HEK293 (cell line): Measurements from ENCODE around the gene PLEKHA8.
A peak's percentile ranks its signal among the peaks of the same experiment; 100 is the strongest.

ENCODE experiments used
- CTCF ChIA-PET: fragments of 350-600 bp; formaldehyde crosslinking; extraction: SDS; loops from one replicate; lab custom pipeline; 2021; ENCODE audit warnings: antibody characterized with exemption; lab: Yijun Ruan, JAX
- POLR2A ChIA-PET: fragments of 300-600 bp; formaldehyde crosslinking; extraction: SDS; loops from one replicate; lab custom pipeline; 2020; ENCODE audit warnings: antibody characterized with exemption, inconsistent platforms; lab: Yijun Ruan, JAX
- H3K27ac ChIP-seq: fragments of 200-500 bp; sonication (Bioruptor generic); 2 replicates; pipeline ENCODE4 v1.5.1; 2014; ENCODE audit warnings: low read depth, low read length, control low read depth, inconsistent platforms; ENCODE audit errors: extremely low read depth
- H3K36me3 ChIP-seq, 2 experiments: fragments of 200-500 bp in 1 of 2; sonication (Bioruptor generic) in 1 of 2; 1 replicate in 1 of 2; 2 replicates in 1 of 2; pipeline ENCODE4 v1.5.1; 2014 to 2017; ENCODE audit warnings: inconsistent platforms in 2 of 2, low read length in 2 of 2; ENCODE audit not compliant: control insufficient read depth in 2 of 2, insufficient read depth in 1 of 2
- H3K4me1 ChIP-seq: fragments of 200-500 bp; sonication (Bioruptor generic); 2 replicates; pipeline ENCODE4 v1.5.1; 2014; ENCODE audit warnings: mild to moderate bottlenecking, low read length, inconsistent platforms; ENCODE audit not compliant: control insufficient read depth, insufficient read depth
- H3K4me3 ChIP-seq: 2 replicates; pipeline ENCODE4 v1.5.1; 2011; ENCODE audit warnings: low read depth, mild to moderate bottlenecking, control low read depth, low read length, moderate library complexity
- H3K9me3 ChIP-seq: fragments of 200-500 bp; sonication (Bioruptor generic); 2 replicates; pipeline ENCODE4 v1.5.1; 2014; ENCODE audit warnings: low read depth, low read length, inconsistent platforms; ENCODE audit not compliant: control insufficient read depth, insufficient read depth
- GLIS1 ChIP-seq: fragments of 450-650 bp; formaldehyde crosslinking; IDR thresholded peaks from 2 replicates; pipeline ENCODE4 v1.5.1; 2016; ENCODE audit warnings: missing biosample characterization, missing genetic modification characterization
- HOXA7 ChIP-seq: sonication (generic); formaldehyde crosslinking; IDR thresholded peaks from 2 replicates; pipeline ENCODE4 v1.8.1; 2022; ENCODE audit warnings: missing genetic modification reagents, borderline replicate concordance
- HOXD13 ChIP-seq: sonication (generic); formaldehyde crosslinking; IDR thresholded peaks from 2 replicates; pipeline ENCODE4 v1.8.0; 2022; ENCODE audit warnings: missing genetic modification reagents, borderline replicate concordance
- KLF1 ChIP-seq: fragments of 450-650 bp; formaldehyde crosslinking; IDR thresholded peaks from 2 replicates; pipeline ENCODE4 v1.5.1; 2016; ENCODE audit warnings: missing biosample characterization, missing genetic modification characterization
- KLF10 ChIP-seq: fragments of 450-650 bp; IDR thresholded peaks from 2 replicates; pipeline ENCODE4 v1.5.1; 2018; ENCODE audit warnings: missing biosample characterization, mild to moderate bottlenecking, missing genetic modification characterization
- MZF1 ChIP-seq: fragments of 450-650 bp; formaldehyde crosslinking; IDR thresholded peaks from 2 replicates; pipeline ENCODE4 v1.5.1; 2017; ENCODE audit warnings: missing biosample characterization, missing genetic modification characterization, borderline replicate concordance
- OSR2 ChIP-seq: fragments of 450-650 bp; formaldehyde crosslinking; IDR thresholded peaks from 2 replicates; pipeline ENCODE4 v1.5.1; 2016; ENCODE audit warnings: missing biosample characterization, missing genetic modification characterization
- PRDM6 ChIP-seq: fragments of 450-650 bp; formaldehyde crosslinking; IDR thresholded peaks from 2 replicates; pipeline ENCODE4 v1.5.1; 2017; ENCODE audit warnings: missing biosample characterization, missing genetic modification characterization
- REPIN1 ChIP-seq: fragments of 450-650 bp; formaldehyde crosslinking; IDR thresholded peaks from 2 replicates; pipeline ENCODE4 v1.5.1; 2017; ENCODE audit warnings: missing biosample characterization, missing genetic modification characterization, low read depth
- ZIC2 ChIP-seq: fragments of 450-650 bp; formaldehyde crosslinking; IDR thresholded peaks from 2 replicates; pipeline ENCODE4 v1.5.1; 2016; ENCODE audit warnings: missing biosample characterization, missing genetic modification characterization
- ZNF10 ChIP-seq: fragments of 450-650 bp; formaldehyde crosslinking; IDR thresholded peaks from 2 replicates; pipeline ENCODE4 v1.5.1; 2017; ENCODE audit warnings: missing biosample characterization, missing genetic modification characterization
- ZNF112 ChIP-seq: fragments of 450-650 bp; formaldehyde crosslinking; IDR thresholded peaks from 2 replicates; pipeline ENCODE4 v1.5.0; 2017; ENCODE audit warnings: missing biosample characterization, missing genetic modification characterization
- ZNF19 ChIP-seq: fragments of 450-650 bp; formaldehyde crosslinking; IDR thresholded peaks from 2 replicates; pipeline ENCODE4; 2016; ENCODE audit warnings: missing biosample characterization, missing genetic modification characterization, low read depth
- ZNF354C ChIP-seq: fragments of 450-650 bp; formaldehyde crosslinking; IDR thresholded peaks from 2 replicates; pipeline ENCODE4 v1.5.1; 2016; ENCODE audit warnings: missing biosample characterization, missing genetic modification characterization, low read depth, borderline replicate concordance
- ZNF404 ChIP-seq: fragments of 450-650 bp; formaldehyde crosslinking; IDR thresholded peaks from 2 replicates; pipeline ENCODE4 v1.5.1; 2017; ENCODE audit warnings: missing biosample characterization, missing genetic modification characterization
- ZNF549 ChIP-seq: fragments of 450-650 bp; IDR thresholded peaks from 2 replicates; pipeline ENCODE4 v1.5.1; 2018; ENCODE audit warnings: missing biosample characterization, missing genetic modification characterization, mild to moderate bottlenecking, inconsistent platforms, moderate library complexity
- ZNF560 ChIP-seq: fragments of 450-650 bp; formaldehyde crosslinking; IDR thresholded peaks from 2 replicates; pipeline ENCODE4 v1.5.1; 2017; ENCODE audit warnings: missing biosample characterization, missing genetic modification characterization, borderline replicate concordance
- ZNF571 ChIP-seq: fragments of 450-650 bp; formaldehyde crosslinking; IDR thresholded peaks from 2 replicates; pipeline ENCODE4 v1.5.0; 2017; ENCODE audit warnings: missing biosample characterization, missing genetic modification characterization
- ZNF654 ChIP-seq: fragments of 450-650 bp; formaldehyde crosslinking; IDR thresholded peaks from 2 replicates; pipeline ENCODE4 v1.5.1; 2016; ENCODE audit warnings: low read depth, missing biosample characterization, missing genetic modification characterization
- ZNF677 ChIP-seq: fragments of 450-650 bp; IDR thresholded peaks from 2 replicates; pipeline ENCODE4 v1.5.0; 2018; ENCODE audit warnings: missing biosample characterization, mild to moderate bottlenecking, missing genetic modification characterization, moderate library complexity
- ZNF76 ChIP-seq: fragments of 450-650 bp; formaldehyde crosslinking; IDR thresholded peaks from 2 replicates; pipeline ENCODE4; 2016; ENCODE audit warnings: low read depth, missing biosample characterization, missing genetic modification characterization, borderline replicate concordance
- ZNF768 ChIP-seq: fragments of 450-650 bp; formaldehyde crosslinking; IDR thresholded peaks from 2 replicates; pipeline ENCODE4 v1.5.1; 2018; ENCODE audit warnings: missing biosample characterization, mild to moderate bottlenecking, missing genetic modification characterization
- ZNF843 ChIP-seq: fragments of 450-650 bp; formaldehyde crosslinking; IDR thresholded peaks from 2 replicates; pipeline ENCODE4 v1.5.1; 2016; ENCODE audit warnings: missing biosample characterization, missing genetic modification characterization
- TF ChIP-seq, protein P1 (sequence below): fragments of 450-650 bp; formaldehyde crosslinking; IDR thresholded peaks from 2 replicates; pipeline ENCODE4 v1.5.1; 2016; ENCODE audit warnings: missing biosample characterization, missing genetic modification characterization
- TF ChIP-seq, protein P2 (sequence below): fragments of 450-650 bp; formaldehyde crosslinking; IDR thresholded peaks from 2 replicates; pipeline ENCODE4 v1.5.1; 2016; ENCODE audit warnings: missing biosample characterization, missing genetic modification characterization
- TF ChIP-seq, protein P3 (sequence below): fragments of 450-650 bp; formaldehyde crosslinking; IDR thresholded peaks from 2 replicates; pipeline ENCODE4 v1.5.1; 2016; ENCODE audit warnings: missing biosample characterization, missing genetic modification characterization

Gene PLEKHA8

GRCh38 chr7:30072735-30073134 lies 44.5 kb downstream of the PLEKHA8 start:
- no peaks in the 10 kb centered on the region for H3K9me3 ChIP-seq
- H3K27ac ChIP-seq, result no peak overlapping the region
- CTCF ChIA-PET, result interaction anchor here (0.6 to 4.2 kb wide), 5 partner anchors 11 to 512 kb away, joined by 3 to 34 read pairs (median 4); no protein-coding TSS in a partner anchor
- peaks cover 3% of the 10 kb centered on the region; the same call in 1 of the 2 replicates for H3K4me1 ChIP-seq
- POLR2A ChIA-PET, result no interaction called here
- H3K4me3 ChIP-seq, result no peak overlapping the region
- peaks cover 0 to 8% of the 10 kb centered on the region in 2 experiments; a peak in 1 of 3 replicates for H3K36me3 ChIP-seq
- TF ChIP-seq, protein P1, sequence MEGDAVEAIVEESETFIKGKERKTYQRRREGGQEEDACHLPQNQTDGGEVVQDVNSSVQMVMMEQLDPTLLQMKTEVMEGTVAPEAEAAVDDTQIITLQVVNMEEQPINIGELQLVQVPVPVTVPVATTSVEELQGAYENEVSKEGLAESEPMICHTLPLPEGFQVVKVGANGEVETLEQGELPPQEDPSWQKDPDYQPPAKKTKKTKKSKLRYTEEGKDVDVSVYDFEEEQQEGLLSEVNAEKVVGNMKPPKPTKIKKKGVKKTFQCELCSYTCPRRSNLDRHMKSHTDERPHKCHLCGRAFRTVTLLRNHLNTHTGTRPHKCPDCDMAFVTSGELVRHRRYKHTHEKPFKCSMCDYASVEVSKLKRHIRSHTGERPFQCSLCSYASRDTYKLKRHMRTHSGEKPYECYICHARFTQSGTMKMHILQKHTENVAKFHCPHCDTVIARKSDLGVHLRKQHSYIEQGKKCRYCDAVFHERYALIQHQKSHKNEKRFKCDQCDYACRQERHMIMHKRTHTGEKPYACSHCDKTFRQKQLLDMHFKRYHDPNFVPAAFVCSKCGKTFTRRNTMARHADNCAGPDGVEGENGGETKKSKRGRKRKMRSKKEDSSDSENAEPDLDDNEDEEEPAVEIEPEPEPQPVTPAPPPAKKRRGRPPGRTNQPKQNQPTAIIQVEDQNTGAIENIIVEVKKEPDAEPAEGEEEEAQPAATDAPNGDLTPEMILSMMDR (tag by site-specific recombination), result no peak
- TF ChIP-seq ZNF560 (tag by site-specific recombination), result no peak
- TF ChIP-seq PRDM6, result no peak
- no peak for TF ChIP-seq GLIS1 (tag by site-specific recombination)
- no peak for TF ChIP-seq HOXA7 (CRISPR knock-in tag)
- no peak for TF ChIP-seq ZNF843 (tag by site-specific recombination)
- no peak for TF ChIP-seq ZNF571
- TF ChIP-seq, protein P2, sequence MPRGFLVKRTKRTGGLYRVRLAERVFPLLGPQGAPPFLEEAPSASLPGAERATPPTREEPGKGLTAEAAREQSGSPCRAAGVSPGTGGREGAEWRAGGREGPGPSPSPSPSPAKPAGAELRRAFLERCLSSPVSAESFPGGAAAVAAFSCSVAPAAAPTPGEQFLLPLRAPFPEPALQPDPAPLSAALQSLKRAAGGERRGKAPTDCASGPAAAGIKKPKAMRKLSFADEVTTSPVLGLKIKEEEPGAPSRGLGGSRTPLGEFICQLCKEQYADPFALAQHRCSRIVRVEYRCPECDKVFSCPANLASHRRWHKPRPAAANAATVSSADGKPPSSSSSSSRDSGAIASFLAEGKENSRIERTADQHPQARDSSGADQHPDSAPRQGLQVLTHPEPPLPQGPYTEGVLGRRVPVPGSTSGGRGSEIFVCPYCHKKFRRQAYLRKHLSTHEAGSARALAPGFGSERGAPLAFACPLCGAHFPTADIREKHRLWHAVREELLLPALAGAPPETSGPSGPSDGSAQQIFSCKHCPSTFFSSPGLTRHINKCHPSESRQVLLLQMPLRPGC (tag by site-specific recombination), result no peak
- no peak for TF ChIP-seq ZNF677 (tag by site-specific recombination)
- TF ChIP-seq ZNF19, result no peak
- no peak for TF ChIP-seq ZNF10 (tag by site-specific recombination)
- no peak for TF ChIP-seq ZNF549
- no peak for TF ChIP-seq ZNF404 (tag by site-specific recombination)
- no peak for TF ChIP-seq ZNF76 (tag by site-specific recombination)
- no peak for TF ChIP-seq ZNF354C
- no peak for TF ChIP-seq KLF1 (tag by site-specific recombination)
- no peak for TF ChIP-seq OSR2 (tag by site-specific recombination)
- TF ChIP-seq, protein P3, sequence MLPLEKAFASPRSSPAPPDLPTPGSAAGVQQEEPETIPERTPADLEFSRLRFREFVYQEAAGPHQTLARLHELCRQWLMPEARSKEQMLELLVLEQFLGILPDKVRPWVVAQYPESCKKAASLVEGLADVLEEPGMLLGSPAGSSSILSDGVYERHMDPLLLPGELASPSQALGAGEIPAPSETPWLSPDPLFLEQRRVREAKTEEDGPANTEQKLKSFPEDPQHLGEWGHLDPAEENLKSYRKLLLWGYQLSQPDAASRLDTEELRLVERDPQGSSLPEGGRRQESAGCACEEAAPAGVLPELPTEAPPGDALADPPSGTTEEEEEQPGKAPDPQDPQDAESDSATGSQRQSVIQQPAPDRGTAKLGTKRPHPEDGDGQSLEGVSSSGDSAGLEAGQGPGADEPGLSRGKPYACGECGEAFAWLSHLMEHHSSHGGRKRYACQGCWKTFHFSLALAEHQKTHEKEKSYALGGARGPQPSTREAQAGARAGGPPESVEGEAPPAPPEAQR, result no peak
- TF ChIP-seq HOXD13 (CRISPR knock-in tag), result no peak
- TF ChIP-seq, all 188 proteins: peak for 0

DNA sequence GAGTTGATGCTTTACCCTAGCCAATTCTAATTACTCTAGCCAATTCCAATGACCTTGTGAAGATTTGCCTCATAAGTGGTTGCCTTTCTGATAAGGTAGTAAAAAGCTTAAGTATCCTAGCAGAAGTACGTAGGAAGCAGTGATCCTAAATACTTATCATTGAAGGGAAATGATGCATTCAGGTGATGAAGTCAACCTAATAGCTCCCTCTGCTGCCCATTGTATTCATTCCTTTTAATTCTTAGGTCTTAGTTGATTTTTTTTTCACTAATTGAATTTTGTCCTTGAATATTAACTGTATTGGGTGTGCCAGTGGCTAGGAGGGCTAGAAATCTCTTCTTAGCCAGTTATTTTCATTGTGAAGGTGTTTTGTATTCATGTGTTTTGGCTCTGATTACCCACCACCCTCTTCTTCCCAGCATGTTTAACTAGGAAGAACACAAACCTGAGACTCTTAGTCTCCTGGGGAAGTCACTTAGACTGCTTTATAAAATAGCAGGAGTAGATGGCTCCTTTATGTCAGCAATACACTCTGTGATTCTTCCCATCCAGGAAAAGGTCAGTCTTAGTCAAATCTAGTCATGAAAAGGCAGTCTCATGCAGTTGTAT lies 46.3 kb downstream of the PLEKHA8 start:
- ChIA-PET CTCF (interaction anchor here (0.6 to 4.2 kb wide), 12 partner anchors 13 to 1152 kb away, joined by 3 to 34 read pairs (median 3); no protein-coding TSS in a partner anchor), POLR2A (no interaction called here)
- Histone ChIP-seq H3K36me3 (peaks cover 0 to 22% of the 10 kb centered on the region in 2 experiments; a peak in 1 of 3 replicates), H3K27ac (no peak overlapping the region), H3K4me1 (peaks cover 3% of the 10 kb centered on the region; the same call in 1 of the 2 replicates), H3K9me3 (no peaks in the 10 kb centered on the region), H3K4me3 (no peak overlapping the region)
- TF ChIP-seq REPIN1 (no peak), MZF1 (tag by site-specific recombination) (no peak), ZNF654 (tag by site-specific recombination) (peak; percentile 51), KLF10 (tag by site-specific recombination) (no peak), ZNF768 (tag by site-specific recombination) (no peak), ZIC2 (tag by site-specific recombination) (no peak), ZNF112 (tag by site-specific recombination) (no peak)
